ENCODE data around the gene ZNF491. TPM values are rescaled to one million over a fixed set of nuclear protein-coding genes. Genes with fewer than 3 reads are reported as not detected.
"Not testable (repeated sequence)": the region's sequence is repeated elsewhere in the genome, so short reads cannot be mapped to it uniquely, and the experiment has no call there.

Gene ZNF491
- total and polyA plus RNA-seq, 2 donors (not counting 1 experiment from before 2014, with no cell fraction given) = 1.7 to 5.8 TPM

DNA sequence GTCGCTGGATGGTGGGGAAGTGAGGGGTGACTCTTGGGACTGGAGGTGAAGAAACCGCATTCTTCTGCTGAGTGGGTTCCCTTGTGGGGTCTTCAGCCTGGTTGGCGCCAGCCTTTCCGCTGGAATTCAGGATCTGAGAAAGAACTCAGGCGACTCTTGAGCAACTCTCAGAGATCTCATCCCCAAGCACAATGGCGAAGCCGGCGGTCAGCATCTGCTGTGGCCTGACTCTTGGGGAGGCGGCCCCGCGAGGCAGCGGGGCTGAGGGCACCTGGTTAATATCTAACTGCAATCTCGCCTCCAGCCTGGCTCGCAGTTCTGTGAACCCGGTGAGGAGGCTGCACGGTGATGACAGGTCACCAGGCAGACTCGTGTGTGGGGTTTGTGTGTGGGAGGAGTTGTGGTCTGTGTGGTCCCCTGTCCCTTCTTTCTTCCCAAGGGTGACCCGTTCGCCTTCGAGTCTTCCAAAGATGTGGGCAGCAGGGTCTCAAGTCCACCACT lies 30.6 kb upstream of the ZNF491 start:
- Histone ChIP-seq H3K4me3 (replicated peaks in 1 of 4; ENCODE audit: control extremely low read depth in 1 of 4, insufficient read depth in 1 of 4, low read depth in 3 of 4, low read length in 4 of 4) (peak overlapping the region; percentile 66 to 92 (median 88)), H3K9me3 (ENCODE audit: control insufficient read depth, insufficient read depth, low read depth, low read length) (no peaks in the 10 kb centered on the region), H3K9ac (ENCODE audit: insufficient read depth, low read length) (peak overlapping the region; percentile 97), H4K20me1 (ENCODE audit: control insufficient read depth, extremely low read depth, insufficient read depth, low read length) (no peaks in the 10 kb centered on the region), H2AFZ (ENCODE audit: low read length) (peak overlapping the region; percentile 95), H3K27ac (ENCODE audit: insufficient read depth, low read length) (peak overlapping the region; percentile 94), H3K27me3 (ENCODE audit: control insufficient read depth, insufficient read depth, low read length) (no peaks in the 10 kb centered on the region), H3K79me2 (ENCODE audit: control insufficient read depth, insufficient read depth, low read length) (peaks cover 20% of the 10 kb centered on the region), H3K4me2 (ENCODE audit: extremely low read depth, insufficient read depth, low read length) (peak overlapping the region; percentile 92), H3K36me3 (ENCODE audit: control insufficient read depth, insufficient read depth, low read length) (no peaks in the 10 kb centered on the region), H3K4me1 (ENCODE audit: control insufficient read depth, extremely low read depth, insufficient read depth, low read length) (peaks cover 4% of the 10 kb centered on the region)
- DNase-seq (ENCODE audit: low read depth in 2 of 2) = peak; percentile 31 to 32
- no peak for TF ChIP-seq EZH2 (IDR thresholded peaks at IDR 0.05; ENCODE audit: low read length, missing control alignments)
- TF ChIP-seq, protein P1, sequence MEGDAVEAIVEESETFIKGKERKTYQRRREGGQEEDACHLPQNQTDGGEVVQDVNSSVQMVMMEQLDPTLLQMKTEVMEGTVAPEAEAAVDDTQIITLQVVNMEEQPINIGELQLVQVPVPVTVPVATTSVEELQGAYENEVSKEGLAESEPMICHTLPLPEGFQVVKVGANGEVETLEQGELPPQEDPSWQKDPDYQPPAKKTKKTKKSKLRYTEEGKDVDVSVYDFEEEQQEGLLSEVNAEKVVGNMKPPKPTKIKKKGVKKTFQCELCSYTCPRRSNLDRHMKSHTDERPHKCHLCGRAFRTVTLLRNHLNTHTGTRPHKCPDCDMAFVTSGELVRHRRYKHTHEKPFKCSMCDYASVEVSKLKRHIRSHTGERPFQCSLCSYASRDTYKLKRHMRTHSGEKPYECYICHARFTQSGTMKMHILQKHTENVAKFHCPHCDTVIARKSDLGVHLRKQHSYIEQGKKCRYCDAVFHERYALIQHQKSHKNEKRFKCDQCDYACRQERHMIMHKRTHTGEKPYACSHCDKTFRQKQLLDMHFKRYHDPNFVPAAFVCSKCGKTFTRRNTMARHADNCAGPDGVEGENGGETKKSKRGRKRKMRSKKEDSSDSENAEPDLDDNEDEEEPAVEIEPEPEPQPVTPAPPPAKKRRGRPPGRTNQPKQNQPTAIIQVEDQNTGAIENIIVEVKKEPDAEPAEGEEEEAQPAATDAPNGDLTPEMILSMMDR (conservative IDR thresholded peaks at IDR 0.05 in 1 of 2, IDR thresholded peaks at IDR 0.05 in 1 of 2; ENCODE audit: low read depth in 1 of 2, low read length in 2 of 2) = no peak

GRCh38 chr19:11769995-11770394 lies 28.3 kb upstream of the ZNF491 start:
- H3K36me3 ChIP-seq (ENCODE audit: control insufficient read depth, insufficient read depth, low read length) = no peaks in the 10 kb centered on the region
- no peak for DNase-seq (ENCODE audit: low read depth in 2 of 2)
- H4K20me1 ChIP-seq (ENCODE audit: control insufficient read depth, extremely low read depth, insufficient read depth, low read length) = no peaks in the 10 kb centered on the region
- H3K4me3 ChIP-seq (replicated peaks in 1 of 4; ENCODE audit: control extremely low read depth in 1 of 4, insufficient read depth in 1 of 4, low read depth in 3 of 4, low read length in 4 of 4) = no peak overlapping the region
- H3K27me3 ChIP-seq (ENCODE audit: control insufficient read depth, insufficient read depth, low read length) = no peaks in the 10 kb centered on the region
- H2AFZ ChIP-seq (ENCODE audit: low read length) = no peak overlapping the region
- H3K4me2 ChIP-seq (ENCODE audit: extremely low read depth, insufficient read depth, low read length) = no peak overlapping the region
- H3K79me2 ChIP-seq (ENCODE audit: control insufficient read depth, insufficient read depth, low read length) = peaks cover 20% of the 10 kb centered on the region
- no peak for TF ChIP-seq EZH2 (IDR thresholded peaks at IDR 0.05; ENCODE audit: low read length, missing control alignments)
- TF ChIP-seq, protein P1 (conservative IDR thresholded peaks at IDR 0.05 in 1 of 2, IDR thresholded peaks at IDR 0.05 in 1 of 2; ENCODE audit: low read depth in 1 of 2, low read length in 2 of 2) = no peak
- no peak overlapping the region for H3K9ac ChIP-seq (ENCODE audit: insufficient read depth, low read length)
- no peak overlapping the region for H3K27ac ChIP-seq (ENCODE audit: insufficient read depth, low read length)
- no peaks in the 10 kb centered on the region for H3K9me3 ChIP-seq (ENCODE audit: control insufficient read depth, insufficient read depth, low read depth, low read length)
- H3K4me1 ChIP-seq (ENCODE audit: control insufficient read depth, extremely low read depth, insufficient read depth, low read length) = peaks cover 4% of the 10 kb centered on the region

DNA sequence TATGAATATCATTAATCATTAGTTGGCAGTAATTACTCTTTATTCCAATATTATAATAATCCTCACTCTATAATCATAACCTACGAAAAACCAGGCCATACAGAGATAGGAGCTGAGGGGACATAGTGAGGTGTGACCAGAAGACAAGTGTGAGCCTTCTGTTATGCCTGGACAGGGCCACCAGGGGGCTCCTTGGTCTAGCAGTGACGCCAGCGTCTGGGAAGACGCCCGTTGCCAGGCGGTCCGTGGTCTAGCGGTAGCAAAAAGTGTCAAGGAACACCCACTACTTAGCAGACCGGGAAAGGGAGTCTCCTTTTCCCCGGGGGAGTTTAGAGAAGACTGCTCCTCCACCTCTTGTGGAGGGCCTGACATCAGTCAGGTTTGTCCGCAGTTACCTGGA lies 26.8 kb upstream of the ZNF491 start:
- H3K36me3 ChIP-seq (ENCODE audit: control insufficient read depth, insufficient read depth, low read length); H3K27ac ChIP-seq (ENCODE audit: insufficient read depth, low read length); DNase-seq (ENCODE audit: low read depth in 2 of 2); H3K9ac ChIP-seq (ENCODE audit: insufficient read depth, low read length); H3K4me3 ChIP-seq (replicated peaks in 1 of 4; ENCODE audit: control extremely low read depth in 1 of 4, insufficient read depth in 1 of 4, low read depth in 3 of 4, low read length in 4 of 4); H4K20me1 ChIP-seq (ENCODE audit: control insufficient read depth, extremely low read depth, insufficient read depth, low read length); H3K9me3 ChIP-seq (ENCODE audit: control insufficient read depth, insufficient read depth, low read depth, low read length); H3K4me1 ChIP-seq (ENCODE audit: control insufficient read depth, extremely low read depth, insufficient read depth, low read length); H2AFZ ChIP-seq (ENCODE audit: low read length); H3K4me2 ChIP-seq (ENCODE audit: extremely low read depth, insufficient read depth, low read length); H3K27me3 ChIP-seq (ENCODE audit: control insufficient read depth, insufficient read depth, low read length): not testable (repeated sequence)
- TF ChIP-seq, protein P1 (conservative IDR thresholded peaks at IDR 0.05 in 1 of 2, IDR thresholded peaks at IDR 0.05 in 1 of 2; ENCODE audit: low read depth in 1 of 2, low read length in 2 of 2) = peak in 1 of 2 donors; percentile 11
- peaks cover 20% of the 10 kb centered on the region for H3K79me2 ChIP-seq (ENCODE audit: control insufficient read depth, insufficient read depth, low read length)

DNA sequence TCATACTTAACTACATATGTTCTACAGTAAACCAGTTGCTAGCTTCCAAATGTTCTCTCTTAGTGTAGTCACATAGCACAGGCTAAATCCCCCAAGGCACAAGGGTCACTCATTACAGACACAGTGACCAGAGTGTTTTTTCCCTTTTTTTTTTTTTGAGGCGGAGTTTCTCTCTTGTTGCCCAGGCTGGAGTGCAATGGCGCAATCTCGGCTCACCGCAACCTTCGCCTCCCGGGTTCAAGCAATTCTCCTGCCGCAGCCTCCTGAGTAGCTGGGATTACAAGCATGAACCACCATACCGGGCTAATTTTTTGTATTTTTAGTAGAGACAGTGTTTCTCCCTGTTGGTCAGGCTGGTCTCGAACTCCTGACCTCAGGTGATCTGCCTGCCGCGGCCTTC lies 21.7 kb upstream of the ZNF491 start:
- H4K20me1 ChIP-seq (ENCODE audit: control insufficient read depth, extremely low read depth, insufficient read depth, low read length); H3K27ac ChIP-seq (ENCODE audit: insufficient read depth, low read length); H3K79me2 ChIP-seq (ENCODE audit: control insufficient read depth, insufficient read depth, low read length); H3K4me2 ChIP-seq (ENCODE audit: extremely low read depth, insufficient read depth, low read length); H3K9ac ChIP-seq (ENCODE audit: insufficient read depth, low read length); H2AFZ ChIP-seq (ENCODE audit: low read length); H3K27me3 ChIP-seq (ENCODE audit: control insufficient read depth, insufficient read depth, low read length); H3K4me1 ChIP-seq (ENCODE audit: control insufficient read depth, extremely low read depth, insufficient read depth, low read length); DNase-seq (ENCODE audit: low read depth in 2 of 2); H3K4me3 ChIP-seq (replicated peaks in 1 of 4; ENCODE audit: control extremely low read depth in 1 of 4, insufficient read depth in 1 of 4, low read depth in 3 of 4, low read length in 4 of 4): not testable (repeated sequence)
- Histone ChIP-seq H3K9me3 (ENCODE audit: control insufficient read depth, insufficient read depth, low read depth, low read length) (peaks cover 17% of the 10 kb centered on the region), H3K36me3 (ENCODE audit: control insufficient read depth, insufficient read depth, low read length) (peaks cover 15% of the 10 kb centered on the region)
